T-helper 1 cell treated with Interleukin-12 subunit alpha and Interleukin-12 subunit beta and Interleukin-4 antibody, amounts not matched to agents 30 ng/mL and 1 ng/mL, for 36 hours (primary cell): Measurements from ENCODE around the gene DNAJC18. TPM values are rescaled to one million over a fixed set of nuclear protein-coding genes. Genes with fewer than 3 reads are reported as not detected.
"Not testable (repeated sequence)": the region's sequence is repeated elsewhere in the genome, so short reads cannot be mapped to it uniquely, and the experiment has no call there.

Source experiments
- intact Hi-C: fragments of 100-400 bp; cut with micrococcal nuclease; formaldehyde crosslinking; loops from one replicate; pipeline ENCODE4 v1.15.1; 2024
- total RNA-seq: library from RNA; stranded (reverse); gene quantifications from 2 replicates; pipeline ENCODE4 v1.2.3, GENCODE V29; 2022

DNAJC18 gene
- total RNA-seq, 1 donor from 2014 or later: 13.4 TPM

DNA sequence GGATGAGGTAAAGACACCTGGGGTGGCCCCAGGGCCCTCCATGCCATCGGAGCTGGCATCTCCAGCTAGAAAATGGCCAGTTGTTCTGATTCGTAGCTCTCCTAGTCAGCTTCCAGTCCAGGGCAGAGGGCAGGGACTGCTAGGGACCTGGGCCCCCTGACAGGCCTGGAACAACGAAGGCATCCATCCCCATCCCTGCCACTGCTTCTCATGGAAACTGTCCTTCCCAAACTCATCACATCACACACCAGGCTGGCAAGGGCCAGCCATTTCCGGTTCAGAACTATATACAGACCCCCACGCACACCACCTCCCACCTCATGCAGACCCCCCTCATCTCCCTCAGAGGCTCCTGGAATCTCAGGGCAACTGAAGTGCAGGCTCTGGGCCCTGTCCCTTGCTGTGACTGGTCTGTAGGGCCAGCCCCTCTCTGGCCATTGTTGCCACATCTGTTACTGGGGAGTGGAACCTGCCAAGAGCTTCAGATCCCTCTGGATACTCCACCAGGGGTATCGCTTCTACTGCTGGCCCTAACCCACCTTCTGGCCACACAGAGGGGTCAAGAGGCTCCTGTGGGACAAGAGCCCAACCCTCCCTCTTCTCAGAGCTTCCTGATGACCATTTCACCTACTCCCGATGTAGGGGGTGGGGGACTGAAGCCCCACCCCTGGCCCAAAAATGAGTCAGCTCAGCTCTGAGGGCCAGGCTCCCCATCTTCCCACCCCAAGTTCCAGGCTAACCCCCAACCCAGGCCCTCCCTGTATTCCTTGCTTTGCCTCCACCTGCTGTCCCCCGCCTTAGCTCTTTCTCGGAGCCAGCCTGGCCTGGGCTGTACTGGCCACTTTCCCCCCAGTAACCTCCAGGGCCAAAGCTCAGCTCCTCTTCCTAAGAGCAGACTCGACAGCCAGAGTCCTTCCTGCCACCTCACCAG, 48.4 kb downstream of the DNAJC18 start:
- intact Hi-C loops: loop anchor here (1.0 to 5.0 kb wide), 5 partner anchors 98 to 1639 kb away; partner anchors contain the start of genes EGR1, HNRNPA0 and MATR3

DNA sequence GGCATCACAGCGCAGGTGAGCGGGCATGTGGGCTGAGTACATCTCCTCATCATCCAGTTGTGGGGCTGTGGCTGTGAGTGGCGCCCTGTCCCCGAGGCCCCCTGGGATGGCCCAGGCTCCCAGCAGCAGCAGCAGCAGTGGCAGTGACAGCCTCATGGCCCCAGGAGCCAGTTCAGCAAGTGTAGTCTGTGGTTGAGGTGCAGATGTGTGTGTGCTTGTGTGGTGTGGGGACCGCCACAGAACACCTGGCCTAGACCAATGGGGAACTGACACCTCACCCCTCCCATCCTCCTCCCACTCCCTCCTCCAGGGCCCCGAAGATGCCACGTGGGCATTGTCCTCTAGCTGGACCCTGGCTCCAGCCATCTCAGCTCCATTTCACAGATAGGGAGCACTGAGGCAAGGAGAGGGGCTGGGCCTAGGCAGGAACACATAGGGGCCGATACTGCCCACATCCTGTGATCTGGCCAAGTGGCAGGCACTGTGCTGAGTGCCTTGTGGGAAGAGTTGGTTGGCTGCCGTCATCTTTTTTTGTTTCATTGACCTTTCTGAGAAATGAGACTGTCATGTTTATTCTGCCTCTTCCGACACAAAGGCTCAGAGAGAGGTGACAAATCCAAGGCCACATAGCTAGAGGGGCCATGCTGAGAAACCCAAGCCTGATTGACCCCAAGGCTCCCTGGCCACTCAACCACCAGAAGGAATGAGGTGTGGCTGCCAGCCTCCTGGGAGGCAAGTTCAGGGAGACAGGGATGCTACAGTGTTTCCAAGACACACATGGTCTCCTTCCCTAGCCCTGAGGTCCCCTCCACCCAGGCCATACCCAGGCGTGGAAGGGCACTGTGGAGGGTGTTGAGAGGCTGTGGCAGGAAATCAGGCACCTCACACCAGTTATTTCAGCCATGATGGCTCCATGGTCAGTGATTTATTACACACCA, 49.4 kb downstream of the DNAJC18 start, which contains the start of gene MZB1:
MZB1 (minus strand) TSS at position 213 of the 938 bp plus-strand sequence; CDS start at position 156, 57 bp downstream.
- intact Hi-C loops: loop anchor here (1.0 to 5.0 kb wide), 5 partner anchors 97 to 1638 kb away; partner anchors contain the start of genes EGR1, HNRNPA0 and MATR3

DNA sequence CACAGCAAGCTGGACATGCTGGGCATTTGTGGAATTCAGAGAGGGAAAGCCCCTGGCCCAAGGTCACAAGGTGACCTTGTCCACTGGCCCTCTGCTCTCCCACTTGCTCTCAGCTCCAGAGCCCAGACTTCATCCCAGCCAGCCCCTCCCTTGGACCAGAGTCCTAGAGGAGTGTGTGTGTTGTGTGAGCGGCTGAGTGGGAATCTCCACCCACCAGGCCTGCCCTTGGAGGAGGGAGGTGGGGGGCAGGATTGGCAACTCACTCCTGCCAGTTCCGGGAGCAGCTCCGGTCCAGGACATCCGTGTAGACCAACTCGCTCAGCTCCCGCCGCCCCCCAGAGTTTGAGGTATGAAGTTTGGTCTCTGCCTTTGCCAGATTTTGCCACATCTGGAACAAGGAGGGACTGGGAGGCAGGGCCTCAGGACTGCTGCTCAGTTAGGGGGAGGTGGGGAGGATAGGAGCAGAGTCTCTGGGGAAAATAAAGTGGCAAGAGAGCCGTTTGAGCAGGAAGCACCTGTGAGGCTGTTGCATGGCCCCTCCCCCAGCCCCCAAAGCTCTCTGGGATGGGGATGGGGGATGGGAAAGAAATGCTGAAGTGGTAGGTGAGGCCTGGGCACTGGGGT, 51.0 kb downstream of the DNAJC18 start:
- intact Hi-C loops: no loop called here

DNA sequence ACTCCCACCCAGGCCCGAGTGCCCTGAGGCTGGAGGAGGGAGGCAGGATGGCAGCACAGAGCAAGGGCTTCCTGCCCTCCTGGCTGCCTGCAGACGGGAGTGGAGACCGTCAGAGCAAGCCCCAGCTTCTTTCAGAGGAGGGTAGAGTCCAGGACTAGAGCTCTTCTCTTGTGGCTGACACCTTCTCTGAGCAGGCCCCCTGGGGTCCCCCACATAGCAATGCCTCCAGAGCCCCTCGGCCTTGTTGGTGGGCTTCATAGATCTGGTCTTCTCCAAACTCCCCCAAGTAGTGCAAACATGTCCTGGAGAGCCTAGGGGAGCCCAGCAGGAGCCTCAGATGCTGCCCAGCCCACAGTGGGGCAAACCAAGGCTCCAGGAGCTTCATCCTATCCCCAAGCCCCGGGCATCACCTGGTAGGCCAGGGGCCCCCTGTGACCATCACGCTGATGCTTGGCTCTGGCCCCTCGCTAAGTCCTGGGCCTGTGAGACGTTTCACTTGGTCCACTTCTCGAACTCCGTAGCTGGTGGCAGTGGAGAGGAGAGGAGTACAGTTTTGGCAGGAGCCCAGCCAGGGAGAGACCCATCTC, 51.6 kb downstream of the DNAJC18 start:
- intact Hi-C loops: no loop called here

DNA sequence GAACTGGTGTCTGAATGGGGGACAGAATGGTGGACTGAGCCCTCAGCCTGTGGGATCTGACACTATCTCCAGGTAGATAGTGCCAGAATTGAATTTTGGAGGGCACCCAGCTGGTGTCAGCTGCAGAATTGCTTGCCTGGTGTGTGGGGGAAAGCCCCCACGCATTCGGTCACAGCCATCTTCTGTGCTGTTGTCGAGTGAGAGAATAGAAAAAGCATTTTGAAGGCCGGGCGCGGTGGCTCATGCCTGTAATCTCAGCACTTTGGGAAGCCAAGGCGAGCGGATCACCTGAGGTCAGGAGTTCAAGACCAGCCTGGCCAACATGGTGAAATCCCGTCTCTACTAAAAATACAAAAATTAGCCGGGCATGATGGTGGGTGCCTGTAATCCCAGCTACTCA, 52.4 kb downstream of the DNAJC18 start:
- intact Hi-C loops: not testable (repeated sequence)

DNA sequence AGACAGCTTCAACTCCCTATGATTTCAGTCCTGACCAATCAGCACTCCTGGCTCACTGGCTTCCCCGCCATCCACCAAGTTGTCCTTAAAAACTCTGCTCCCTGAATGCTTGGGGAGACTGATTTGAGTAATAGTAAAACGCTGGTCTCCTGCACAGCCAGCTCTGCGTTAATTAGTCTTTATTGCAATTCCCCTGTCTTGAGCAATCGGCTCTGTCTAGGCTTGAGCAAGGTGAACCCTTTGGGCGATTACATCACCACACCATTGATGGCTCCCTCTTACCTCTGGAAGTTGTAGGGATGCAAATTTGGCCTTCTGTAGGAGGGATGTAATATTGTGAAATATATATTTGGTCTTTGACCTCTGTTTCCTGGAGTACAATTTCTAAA, 53.3 kb downstream of the DNAJC18 start:
- intact Hi-C loops: no loop called here

DNA sequence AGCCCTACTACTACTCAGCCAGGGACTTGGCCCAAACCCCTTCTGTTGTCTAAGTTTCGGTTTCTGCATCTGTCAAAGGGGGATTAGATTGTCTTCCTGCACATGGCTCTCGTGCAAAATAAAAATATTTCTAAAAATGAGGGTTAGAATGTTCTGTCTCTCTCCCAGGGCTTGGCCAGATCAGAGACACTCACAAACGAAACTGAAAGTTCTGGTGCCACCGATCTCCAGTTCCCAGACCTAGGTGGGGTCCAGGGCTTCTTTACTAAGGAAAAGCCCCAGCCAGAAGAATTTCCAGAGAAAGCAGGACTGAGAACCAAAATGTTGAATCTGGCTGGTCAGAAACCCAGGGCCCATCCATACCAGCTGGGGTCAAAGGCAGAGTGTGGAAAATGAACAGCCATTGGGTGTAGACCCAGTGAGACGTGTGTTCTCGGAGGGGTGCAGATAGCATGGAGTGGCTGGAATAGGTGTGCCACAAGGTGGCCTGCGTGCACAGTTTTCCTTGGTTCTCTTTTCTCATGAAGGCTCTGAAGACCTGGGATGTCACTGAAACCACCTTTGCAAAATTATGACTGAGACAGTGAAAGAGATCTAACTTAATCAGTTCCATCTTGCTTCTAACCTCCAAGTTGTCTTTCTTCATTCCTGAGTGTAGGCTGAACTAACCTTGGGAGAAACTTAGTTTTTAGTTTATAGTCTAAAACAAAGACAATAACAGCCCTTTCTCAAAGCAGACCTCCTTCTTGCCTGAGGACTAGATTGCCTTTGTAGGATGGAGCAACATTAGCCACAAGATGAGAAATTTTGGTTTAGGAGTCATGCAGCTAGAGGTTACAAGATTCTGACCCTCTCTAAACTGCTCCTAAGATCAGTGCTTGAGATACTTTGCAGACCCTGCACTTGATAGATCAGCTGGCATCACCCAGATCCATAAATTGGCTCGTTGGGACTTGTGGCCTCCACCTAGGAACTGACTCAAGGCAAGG, 54.0 kb downstream of the DNAJC18 start:
- intact Hi-C loops: loop anchor here (1.0 to 2.0 kb wide), 2 partner anchors 43 to 91 kb away; no protein-coding TSS in a partner anchor

DNA sequence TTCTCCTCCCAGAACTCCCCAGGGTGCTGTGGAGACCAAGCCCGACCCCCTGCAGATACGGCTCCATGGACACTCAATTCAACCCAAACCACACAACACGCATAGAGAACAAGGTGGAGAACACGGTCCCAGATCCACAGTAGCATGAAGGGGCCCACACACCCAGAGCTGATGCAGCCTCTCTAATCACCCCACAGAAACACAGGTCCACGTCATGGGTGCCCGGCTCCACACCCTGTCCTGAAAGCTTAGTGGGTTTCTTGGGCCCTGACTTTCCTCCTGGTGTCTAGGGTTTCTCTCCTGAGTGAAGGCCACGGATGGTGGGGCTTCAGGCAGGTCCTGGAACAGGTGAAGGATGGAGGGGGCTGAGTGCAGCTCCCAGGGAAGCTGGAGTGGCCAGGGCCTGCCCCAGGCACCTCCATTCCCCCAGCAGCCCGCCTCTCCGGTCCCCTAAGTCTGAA, 54.7 kb downstream of the DNAJC18 start:
- intact Hi-C loops: loop anchor here (1.0 to 2.0 kb wide), 2 partner anchors 42 to 90 kb away; no protein-coding TSS in a partner anchor

DNA sequence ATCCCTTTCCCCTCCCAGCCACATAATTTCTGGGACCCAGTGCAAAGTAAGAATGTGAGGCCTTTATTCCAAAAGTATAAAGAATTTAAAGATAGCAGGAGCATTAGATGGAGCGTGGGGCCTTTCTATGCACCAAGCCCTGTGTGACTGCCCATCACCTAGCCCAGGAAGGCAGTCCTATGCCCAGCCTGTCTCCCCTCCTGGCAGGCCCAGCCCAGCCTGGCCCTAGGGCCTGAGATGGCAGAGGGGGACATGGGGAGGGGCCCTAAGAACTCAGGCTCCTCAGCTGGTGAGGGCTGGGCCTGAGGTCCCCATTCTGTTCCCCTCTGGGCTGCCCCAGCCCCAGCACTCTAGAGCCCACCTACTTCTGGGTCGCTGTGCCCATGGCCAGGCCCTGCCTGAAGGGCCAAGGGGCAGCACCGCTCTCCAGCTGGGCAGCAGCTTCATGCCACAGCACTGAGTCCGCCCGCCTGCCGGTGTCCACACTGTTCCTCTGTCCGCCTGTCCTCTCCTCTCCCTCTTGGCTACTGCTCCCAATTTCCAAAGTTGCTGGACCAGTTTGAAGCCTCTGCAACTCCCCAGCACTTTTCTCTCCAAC, 55.2 kb downstream of the DNAJC18 start:
- intact Hi-C loops: loop anchor here (2.0 kb wide), 1 partner anchor 89 kb away; no protein-coding TSS in a partner anchor

DNA sequence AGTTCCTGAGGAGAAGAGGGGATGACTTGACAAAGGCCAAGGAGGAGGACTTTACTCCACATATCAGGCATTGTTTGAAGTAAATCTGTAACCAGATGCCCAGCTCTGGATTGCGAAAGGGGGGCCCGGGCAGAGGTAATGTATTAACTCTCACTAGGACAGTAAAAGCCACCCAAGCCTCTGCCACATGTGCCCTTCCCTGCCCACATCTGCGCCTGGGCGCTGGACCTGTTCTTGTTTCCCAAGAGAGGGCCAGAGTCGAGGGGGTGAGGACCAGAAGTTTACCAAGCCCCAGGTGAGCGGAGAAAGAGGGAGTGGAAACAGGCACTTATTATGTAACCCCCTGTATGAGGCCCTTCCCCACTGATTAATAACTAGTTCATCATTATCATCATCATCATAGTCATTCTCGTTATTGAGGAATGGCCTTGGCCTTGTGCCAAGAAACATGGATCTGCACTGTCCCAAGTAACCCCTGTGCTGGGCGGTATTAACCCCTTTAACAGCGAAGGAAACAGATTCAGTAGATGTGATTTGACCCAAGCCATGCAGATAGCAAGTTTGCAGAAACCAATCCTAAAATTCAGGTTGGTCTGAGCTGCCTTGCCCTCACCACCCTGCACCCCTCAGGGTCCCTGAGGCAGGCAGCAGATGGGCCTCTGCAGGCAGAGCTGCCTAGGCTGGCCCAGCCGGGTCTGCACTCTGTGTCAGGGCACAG, 55.9 kb downstream of the DNAJC18 start, which contains the start of gene SLC23A1:
SLC23A1 (minus strand) TSS at position 23 of the 718 bp plus-strand sequence. CDS start 44 bp downstream, outside the sequence.
- intact Hi-C loops: no loop called here

DNA sequence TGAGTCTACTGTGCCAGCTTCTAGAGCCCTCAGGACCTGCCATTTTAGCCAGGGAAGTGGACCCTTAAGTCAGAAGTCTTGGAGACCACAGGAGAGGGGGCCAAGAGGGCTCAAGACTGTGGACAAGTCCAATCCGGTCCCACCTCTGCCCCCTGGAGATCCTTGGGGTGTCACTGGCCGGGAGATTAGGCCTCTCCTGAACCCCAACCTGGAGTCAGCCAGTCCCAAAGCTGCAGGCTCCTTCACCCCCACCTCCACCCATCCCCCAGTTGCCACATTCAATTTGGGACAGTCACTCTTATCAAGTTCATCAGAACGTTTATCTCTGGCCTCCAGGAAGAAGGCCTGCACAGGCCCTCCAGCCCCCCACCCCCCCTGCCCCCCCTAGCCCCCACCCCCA, 56.5 kb downstream of the DNAJC18 start:
- intact Hi-C loops: no loop called here

DNA sequence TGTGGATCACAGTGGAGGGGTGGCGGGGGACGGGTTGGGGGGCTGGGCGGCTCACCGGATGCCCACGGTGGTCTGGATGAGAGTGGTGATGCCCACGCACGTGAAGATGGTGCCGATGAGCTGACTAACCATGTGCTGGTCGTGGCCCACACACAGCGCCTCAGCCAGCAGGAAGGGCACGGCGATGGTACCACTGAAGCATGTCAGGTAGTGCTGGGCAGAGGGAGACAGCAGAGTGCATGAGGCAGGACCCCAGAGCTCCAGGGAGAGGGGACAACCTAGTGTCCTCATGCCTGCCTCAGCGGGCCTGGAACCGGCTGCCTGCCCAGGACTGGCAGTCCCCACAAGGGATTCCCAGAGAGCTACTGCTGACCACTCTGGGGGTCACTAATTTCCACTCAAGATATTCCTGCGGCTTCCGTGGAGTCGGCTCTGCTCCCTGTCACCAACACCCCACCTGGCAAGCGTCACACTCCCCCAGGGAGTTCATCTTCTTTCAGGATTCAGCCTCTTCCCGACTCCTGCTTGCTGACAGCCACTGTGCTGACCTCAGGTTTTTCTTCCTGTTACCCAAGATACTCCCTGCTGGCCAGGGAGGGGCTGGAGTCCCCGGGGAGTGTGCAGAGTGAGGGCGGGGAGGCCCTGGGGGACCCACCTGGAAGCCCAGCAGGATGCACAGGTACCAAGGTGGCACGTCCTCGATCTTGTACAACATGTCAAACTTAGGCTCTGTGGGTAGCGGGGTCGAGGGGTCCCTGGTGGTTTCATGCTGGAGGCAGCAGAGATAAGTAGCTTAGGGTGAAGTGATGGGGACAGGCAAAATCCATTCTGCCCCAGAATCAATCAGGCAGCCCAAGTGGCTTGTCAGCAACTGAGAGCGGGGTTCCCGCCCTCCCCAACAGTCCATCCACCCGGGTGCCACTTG, 57.2 kb downstream of the DNAJC18 start:
- intact Hi-C loops: no loop called here

DNA sequence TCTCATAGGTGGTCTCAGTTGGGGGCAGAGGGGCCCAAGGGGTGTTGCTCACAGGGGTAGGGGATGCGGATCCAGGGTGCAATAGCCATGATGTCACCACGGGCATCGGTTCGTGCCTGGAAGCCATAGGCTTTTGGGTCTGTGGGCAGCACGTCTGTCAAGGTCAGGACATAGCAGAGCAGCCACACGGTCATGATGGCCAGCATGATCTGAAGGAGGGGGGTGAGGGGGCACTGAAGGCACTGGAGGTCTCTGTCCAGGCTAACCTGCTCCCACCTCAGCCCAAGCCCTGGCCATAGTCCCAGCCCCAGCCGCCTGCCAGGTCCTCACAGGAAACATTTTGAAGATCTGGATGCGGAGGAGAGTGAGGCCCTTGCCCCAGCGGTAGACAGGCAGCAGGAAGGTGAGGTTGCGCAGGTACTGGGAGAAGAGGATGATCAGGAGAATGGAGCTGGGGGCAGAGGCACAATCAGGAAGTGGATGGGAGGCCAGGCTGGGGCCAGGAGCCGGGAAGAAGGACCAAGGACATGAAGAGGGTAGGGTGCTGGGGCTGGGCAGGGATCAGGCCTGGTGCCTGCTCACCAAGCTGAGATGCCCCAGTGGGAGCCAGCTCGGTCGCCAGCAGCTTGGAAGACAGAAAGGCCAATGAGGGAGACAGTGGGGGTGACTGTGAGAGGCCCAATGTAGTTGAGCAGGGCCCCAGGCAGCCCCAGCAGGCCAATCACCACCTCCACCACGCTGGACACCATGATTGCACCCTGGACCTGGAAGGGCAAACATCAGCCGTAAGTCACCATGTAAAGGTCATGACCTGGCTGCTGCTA, 59.5 kb downstream of the DNAJC18 start:
- intact Hi-C loops: no loop called here

DNA sequence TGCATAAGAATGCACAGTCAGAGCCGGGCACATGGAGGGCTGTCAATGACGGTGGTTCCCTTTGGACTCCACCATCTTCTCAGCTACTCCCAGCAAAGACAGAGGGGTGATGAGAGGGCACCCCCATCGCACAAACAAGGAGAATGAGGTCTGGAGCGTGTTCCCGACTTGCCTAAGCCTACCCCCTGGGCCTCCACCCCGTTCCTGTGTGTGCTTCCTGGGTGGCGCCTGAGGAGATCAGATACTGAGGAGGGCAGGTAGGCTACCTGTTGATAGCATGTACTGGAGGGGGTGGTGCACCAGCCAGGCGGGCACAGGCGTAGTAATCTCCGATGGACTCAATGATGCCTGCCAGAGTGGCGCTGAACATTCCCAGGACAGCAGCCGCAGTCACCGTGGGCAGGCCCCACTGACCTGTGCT, 60.4 kb downstream of the DNAJC18 start:
- intact Hi-C loops: no loop called here

DNA sequence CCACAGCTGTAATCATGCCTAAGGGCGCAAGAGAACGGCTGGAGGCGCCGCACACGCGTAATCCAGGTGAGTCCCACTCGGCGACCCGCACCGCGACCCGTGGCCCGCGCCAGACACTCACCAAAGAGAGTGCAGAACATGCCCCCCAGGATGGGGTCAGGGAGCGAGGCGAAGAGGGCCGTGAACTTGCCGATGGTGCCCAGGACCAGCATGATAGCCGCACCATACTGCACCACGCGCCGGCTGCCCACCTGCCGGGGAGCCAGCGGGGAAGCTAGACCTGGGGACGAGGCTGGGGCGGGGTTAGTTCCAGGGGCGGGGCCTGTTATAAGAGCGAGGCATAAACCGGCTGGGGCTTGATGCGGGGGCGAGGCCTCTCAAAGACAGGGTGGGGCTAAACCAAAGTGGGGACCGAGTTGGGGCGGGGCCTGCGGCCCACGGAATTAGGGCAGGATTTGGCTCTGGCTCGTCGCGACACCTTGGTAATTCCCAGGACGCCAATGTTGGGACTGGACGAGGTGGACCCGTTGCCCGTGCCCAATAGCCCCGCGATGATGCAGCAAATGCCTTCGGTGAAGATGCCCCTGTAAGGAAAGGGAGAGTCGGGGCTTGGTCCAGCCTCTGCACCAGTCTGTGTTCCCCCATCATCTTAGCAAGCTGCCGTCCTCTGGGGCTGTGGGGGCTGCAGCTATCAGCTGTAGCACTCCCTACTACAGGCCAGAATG, 61.1 kb downstream of the DNAJC18 start:
- intact Hi-C loops: no loop called here
